Osteoblast (primary cell): ENCODE results near the gene FLVCR2. TPM values are rescaled to one million over a fixed set of nuclear protein-coding genes. Genes with fewer than 3 reads are reported as not detected.

Experiments
- DNase-seq: peaks from one replicate; pipeline ENCODE4 v3.0.0; 2011; ENCODE audit warnings: low spot score, mixed read lengths; ENCODE audit not compliant: insufficient read length; ENCODE audit errors: missing footprints
- H2AFZ ChIP-seq: 2 replicates; pipeline ENCODE4 v1.6.0; 2011; ENCODE audit warnings: mild to moderate bottlenecking, low read length
- H3K27ac ChIP-seq: 2 replicates; pipeline ENCODE4 v1.5.1; 2011; ENCODE audit warnings: mild to moderate bottlenecking, low read depth, low read length, moderate library complexity
- H3K27me3 ChIP-seq: 2 replicates; pipeline ENCODE4 v1.6.0; 2012; ENCODE audit warnings: mild to moderate bottlenecking, control low read depth, inconsistent platforms, low read length, moderate library complexity; ENCODE audit not compliant: insufficient read depth
- H3K36me3 ChIP-seq: 2 replicates; pipeline ENCODE4 v1.5.1; 2011; ENCODE audit warnings: mild to moderate bottlenecking, low read length, control low read depth, moderate library complexity; ENCODE audit not compliant: insufficient read depth
- H3K4me1 ChIP-seq: 2 replicates; pipeline ENCODE4 v1.5.1; 2011; ENCODE audit warnings: mild to moderate bottlenecking, low read length, control low read depth, moderate library complexity; ENCODE audit not compliant: insufficient read depth
- H3K4me2 ChIP-seq: 2 replicates; pipeline ENCODE4 v1.6.0; 2011; ENCODE audit warnings: mild to moderate bottlenecking, low read length; ENCODE audit not compliant: insufficient read depth
- H3K4me3 ChIP-seq: fragments of 200-600 bp; sonication (generic); 3 replicates; pipeline ENCODE4 v1.5.1; 2012; ENCODE audit warnings: mild to moderate bottlenecking, low read length, inconsistent platforms; ENCODE audit not compliant: insufficient read depth
- H3K79me2 ChIP-seq: 2 replicates; pipeline ENCODE4 v1.6.0; 2012; ENCODE audit warnings: mild to moderate bottlenecking, low read length, control low read depth, inconsistent platforms; ENCODE audit not compliant: insufficient read depth
- H3K9me3 ChIP-seq: 2 replicates; pipeline ENCODE4 v1.5.1; 2011; ENCODE audit warnings: low read depth, low read length, control low read depth
- H4K20me1 ChIP-seq: 2 replicates; pipeline ENCODE4 v1.6.0; 2012; ENCODE audit warnings: mild to moderate bottlenecking, low read length, control low read depth; ENCODE audit not compliant: insufficient read depth
- total RNA-seq: library from RNA; depleted of rRNA; stranded (reverse); fragments of >200 nt; gene quantifications from 2 replicates; pipeline ENCODE4 v1.2.3, GENCODE V29; 2012
- TF ChIP-seq, protein P1 (sequence below): IDR thresholded peaks from 2 replicates; pipeline ENCODE4 v1.5.1; 2011; ENCODE audit warnings: mild to moderate bottlenecking, low read depth, low read length, moderate library complexity; ENCODE audit errors: extremely low read depth

Gene FLVCR2
- total RNA-seq, 1 donor: 1.8 TPM

DNA sequence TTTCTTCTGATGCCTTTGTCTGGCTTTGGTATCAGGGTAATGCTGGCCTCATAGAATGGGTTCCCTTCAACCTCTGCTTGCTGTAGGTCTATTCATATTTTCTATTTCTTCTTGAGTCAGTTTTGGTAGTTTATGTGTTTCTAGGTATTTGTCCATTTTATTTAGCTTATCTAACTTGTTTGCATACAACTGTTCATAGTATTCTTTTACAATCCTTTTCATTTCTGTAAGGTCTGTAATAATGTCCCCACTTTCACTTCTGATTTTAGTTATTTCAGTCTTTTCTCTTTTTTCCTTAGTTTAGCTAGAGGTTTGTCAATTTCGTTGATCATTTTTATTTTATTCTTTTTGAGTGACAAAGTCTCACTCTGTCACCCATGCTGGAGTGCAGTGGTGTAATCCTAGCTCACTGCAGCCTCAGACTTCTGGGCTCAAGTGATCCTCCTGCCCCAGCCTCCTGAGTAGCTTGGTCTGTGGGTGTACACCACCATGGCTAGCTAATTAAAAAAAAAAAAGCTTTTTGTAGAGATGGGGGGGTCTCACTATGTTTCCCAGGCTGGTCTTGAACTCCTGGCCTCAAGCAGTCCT lies 94.3 kb downstream of the FLVCR2 start:
- H3K4me1 ChIP-seq: no peaks in the 10 kb centered on the region
- H3K79me2 ChIP-seq: peaks cover 5% of the 10 kb centered on the region
- DNase-seq: no peak

DNA sequence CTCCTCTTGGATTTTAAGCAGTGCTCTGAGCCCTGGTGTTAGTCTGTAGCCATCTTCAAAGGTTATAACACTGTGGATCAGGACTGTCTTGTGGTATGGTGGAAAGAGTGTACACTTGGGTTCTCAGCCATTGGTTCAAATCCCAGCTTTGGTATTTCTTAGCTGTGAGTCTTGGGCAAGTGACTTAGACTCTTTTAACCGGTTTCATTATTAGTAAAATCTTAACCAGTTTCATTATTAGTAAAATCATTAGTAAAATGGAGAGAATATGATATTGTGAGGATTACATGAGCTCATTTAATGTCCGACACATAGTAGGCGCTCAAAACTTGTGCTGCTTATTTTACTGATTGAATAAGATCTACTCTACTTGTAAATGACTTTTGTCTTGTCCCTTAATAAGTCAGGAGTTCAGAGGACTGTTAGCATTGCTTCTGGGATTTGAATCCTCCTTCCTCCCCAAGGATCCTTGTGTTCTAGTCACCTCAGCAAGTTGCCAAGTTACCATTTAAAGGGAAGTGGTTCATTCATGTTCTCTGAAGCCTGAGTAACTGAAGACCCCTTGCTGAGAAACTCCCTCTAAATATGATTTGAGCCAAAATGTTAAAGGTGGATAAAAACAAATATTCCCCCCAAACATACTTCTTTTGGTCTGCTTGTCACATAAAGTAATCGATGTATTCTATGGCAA lies 95.1 kb downstream of the FLVCR2 start:
- no peak overlapping the region for H2AFZ ChIP-seq
- H3K4me2 ChIP-seq: no peak overlapping the region
- peaks cover 5% of the 10 kb centered on the region for H3K79me2 ChIP-seq

More for the DNA sequence above, 94.3 kb downstream of the FLVCR2 start:
- TF ChIP-seq, protein P1, sequence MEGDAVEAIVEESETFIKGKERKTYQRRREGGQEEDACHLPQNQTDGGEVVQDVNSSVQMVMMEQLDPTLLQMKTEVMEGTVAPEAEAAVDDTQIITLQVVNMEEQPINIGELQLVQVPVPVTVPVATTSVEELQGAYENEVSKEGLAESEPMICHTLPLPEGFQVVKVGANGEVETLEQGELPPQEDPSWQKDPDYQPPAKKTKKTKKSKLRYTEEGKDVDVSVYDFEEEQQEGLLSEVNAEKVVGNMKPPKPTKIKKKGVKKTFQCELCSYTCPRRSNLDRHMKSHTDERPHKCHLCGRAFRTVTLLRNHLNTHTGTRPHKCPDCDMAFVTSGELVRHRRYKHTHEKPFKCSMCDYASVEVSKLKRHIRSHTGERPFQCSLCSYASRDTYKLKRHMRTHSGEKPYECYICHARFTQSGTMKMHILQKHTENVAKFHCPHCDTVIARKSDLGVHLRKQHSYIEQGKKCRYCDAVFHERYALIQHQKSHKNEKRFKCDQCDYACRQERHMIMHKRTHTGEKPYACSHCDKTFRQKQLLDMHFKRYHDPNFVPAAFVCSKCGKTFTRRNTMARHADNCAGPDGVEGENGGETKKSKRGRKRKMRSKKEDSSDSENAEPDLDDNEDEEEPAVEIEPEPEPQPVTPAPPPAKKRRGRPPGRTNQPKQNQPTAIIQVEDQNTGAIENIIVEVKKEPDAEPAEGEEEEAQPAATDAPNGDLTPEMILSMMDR: no peak
- Histone ChIP-seq H3K27me3 (no peaks in the 10 kb centered on the region), H3K4me3 (no peak overlapping the region), H3K9me3 (no peaks in the 10 kb centered on the region), H3K27ac (no peak overlapping the region), H3K36me3 (peaks cover 12% of the 10 kb centered on the region), H2AFZ (no peak overlapping the region), H3K4me2 (no peak overlapping the region), H4K20me1 (no peaks in the 10 kb centered on the region)

DNA sequence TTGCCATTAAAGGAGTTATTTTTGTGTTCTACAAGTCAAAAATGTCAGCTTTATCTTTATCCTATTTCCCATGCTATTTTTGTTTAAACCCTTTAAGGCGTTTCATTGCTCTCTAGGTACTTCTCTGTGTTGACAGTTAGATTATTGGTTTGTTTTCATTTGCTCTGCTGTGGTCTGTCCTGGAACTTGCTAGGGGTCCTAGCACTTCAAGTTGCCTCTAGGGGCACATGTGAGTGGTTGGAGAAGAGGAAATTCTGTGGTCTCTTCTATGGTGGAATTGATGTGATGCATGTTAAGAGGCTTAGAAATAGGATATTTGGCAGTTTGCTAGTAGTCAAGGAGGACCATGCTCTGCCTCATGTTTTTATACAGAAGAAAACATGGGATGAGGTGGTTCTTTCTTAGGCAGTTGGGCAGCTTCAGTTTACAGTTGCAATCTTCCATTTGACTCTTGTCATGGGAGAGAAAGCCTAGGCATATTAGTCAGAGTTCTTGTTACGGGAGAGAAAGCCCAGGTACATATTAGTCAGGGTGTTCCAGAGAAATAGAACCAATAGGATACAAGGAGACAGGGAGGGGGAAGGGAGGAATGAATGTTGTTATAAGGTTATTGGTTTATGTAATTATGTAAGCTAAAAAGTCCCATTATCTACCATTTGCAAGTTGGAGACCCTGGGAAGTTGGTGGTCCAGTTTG lies 97.0 kb downstream of the FLVCR2 start:
- Histone ChIP-seq H3K9me3 (no peaks in the 10 kb centered on the region), H3K4me3 (no peak overlapping the region), H3K36me3 (no peaks in the 10 kb centered on the region), H2AFZ (no peak overlapping the region), H3K79me2 (peaks cover 5% of the 10 kb centered on the region), H3K4me2 (no peak overlapping the region), H3K27me3 (no peaks in the 10 kb centered on the region), H3K27ac (no peak overlapping the region), H3K4me1 (no peaks in the 10 kb centered on the region), H4K20me1 (no peaks in the 10 kb centered on the region)
- TF ChIP-seq, protein P1: peak; percentile 27
- no peak for DNase-seq

More for the DNA sequence above, 95.1 kb downstream of the FLVCR2 start:
- no peak for DNase-seq
- no peak overlapping the region for H3K27ac ChIP-seq
- H3K9me3 ChIP-seq: no peaks in the 10 kb centered on the region
- TF ChIP-seq, protein P1: no peak
- no peaks in the 10 kb centered on the region for H4K20me1 ChIP-seq
- H3K4me3 ChIP-seq: no peak overlapping the region
- H3K4me1 ChIP-seq: no peaks in the 10 kb centered on the region
- peaks cover 12% of the 10 kb centered on the region for H3K36me3 ChIP-seq
- H3K27me3 ChIP-seq: no peaks in the 10 kb centered on the region

DNA sequence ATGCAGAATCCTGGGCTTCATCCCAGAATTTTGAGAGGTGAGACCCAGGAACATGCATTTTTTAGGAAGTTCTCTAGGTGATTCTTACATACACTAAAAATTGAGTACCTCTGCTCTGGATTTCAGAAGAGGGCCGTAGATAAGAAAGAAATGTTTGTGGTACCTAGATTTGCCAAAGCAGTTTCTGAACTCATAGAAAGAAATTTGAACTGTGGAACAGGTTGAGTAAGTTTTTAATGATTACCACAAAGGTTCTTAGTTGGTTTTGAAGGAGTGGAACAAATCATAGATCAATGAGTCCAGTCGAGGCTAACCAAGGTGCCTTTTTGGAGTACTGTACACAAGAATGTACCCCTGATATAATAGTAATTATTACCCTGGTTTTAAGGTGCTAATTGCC lies 107.5 kb downstream of the FLVCR2 start:
- no peak overlapping the region for H3K27ac ChIP-seq
- H3K4me1 ChIP-seq: no peaks in the 10 kb centered on the region
- H3K4me2 ChIP-seq: no peak overlapping the region
- no peaks in the 10 kb centered on the region for H3K9me3 ChIP-seq
- TF ChIP-seq, protein P1: no peak
- no peak overlapping the region for H2AFZ ChIP-seq
- DNase-seq: no peak
- H4K20me1 ChIP-seq: no peaks in the 10 kb centered on the region
- H3K79me2 ChIP-seq: no peaks in the 10 kb centered on the region
- H3K36me3 ChIP-seq: peaks cover 22% of the 10 kb centered on the region
- H3K27me3 ChIP-seq: no peaks in the 10 kb centered on the region
- H3K4me3 ChIP-seq: no peak overlapping the region
